Measurements from ENCODE around the gene ROR1.

ROR1 gene

DNA sequence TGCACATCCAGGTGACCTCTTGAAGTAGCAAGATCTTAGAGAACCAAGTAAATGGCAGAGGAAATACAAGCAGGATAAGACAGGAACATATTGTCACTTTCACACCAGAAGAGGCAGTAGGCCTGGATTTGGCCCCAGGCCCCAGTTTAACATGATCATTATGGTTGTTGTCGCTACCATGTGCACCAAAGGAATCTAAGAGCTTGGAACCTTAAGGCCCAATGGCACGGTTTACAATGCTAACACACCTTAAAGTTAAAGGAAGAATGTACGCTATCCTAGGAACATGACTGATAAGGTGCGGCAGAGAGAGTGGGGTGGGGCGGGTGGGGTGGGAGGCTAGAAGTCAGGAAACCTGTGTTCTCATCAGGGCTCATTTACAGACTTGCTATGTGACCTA, 147.5 kb downstream of the ROR1 start:
- in situ Hi-C loops (cut with MboI; ENCODE audit: low sequenced_read_pairs, unreplicated experiment), result no loop called here
- no peak for DNase-seq (ENCODE audit: low spot score)
- TF ChIP-seq, protein P1, sequence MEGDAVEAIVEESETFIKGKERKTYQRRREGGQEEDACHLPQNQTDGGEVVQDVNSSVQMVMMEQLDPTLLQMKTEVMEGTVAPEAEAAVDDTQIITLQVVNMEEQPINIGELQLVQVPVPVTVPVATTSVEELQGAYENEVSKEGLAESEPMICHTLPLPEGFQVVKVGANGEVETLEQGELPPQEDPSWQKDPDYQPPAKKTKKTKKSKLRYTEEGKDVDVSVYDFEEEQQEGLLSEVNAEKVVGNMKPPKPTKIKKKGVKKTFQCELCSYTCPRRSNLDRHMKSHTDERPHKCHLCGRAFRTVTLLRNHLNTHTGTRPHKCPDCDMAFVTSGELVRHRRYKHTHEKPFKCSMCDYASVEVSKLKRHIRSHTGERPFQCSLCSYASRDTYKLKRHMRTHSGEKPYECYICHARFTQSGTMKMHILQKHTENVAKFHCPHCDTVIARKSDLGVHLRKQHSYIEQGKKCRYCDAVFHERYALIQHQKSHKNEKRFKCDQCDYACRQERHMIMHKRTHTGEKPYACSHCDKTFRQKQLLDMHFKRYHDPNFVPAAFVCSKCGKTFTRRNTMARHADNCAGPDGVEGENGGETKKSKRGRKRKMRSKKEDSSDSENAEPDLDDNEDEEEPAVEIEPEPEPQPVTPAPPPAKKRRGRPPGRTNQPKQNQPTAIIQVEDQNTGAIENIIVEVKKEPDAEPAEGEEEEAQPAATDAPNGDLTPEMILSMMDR (IDR thresholded peaks at IDR 0.05; ENCODE audit: borderline replicate concordance, control extremely low read depth, extremely low read depth, insufficient read depth, missing control alignments), result no peak

DNA sequence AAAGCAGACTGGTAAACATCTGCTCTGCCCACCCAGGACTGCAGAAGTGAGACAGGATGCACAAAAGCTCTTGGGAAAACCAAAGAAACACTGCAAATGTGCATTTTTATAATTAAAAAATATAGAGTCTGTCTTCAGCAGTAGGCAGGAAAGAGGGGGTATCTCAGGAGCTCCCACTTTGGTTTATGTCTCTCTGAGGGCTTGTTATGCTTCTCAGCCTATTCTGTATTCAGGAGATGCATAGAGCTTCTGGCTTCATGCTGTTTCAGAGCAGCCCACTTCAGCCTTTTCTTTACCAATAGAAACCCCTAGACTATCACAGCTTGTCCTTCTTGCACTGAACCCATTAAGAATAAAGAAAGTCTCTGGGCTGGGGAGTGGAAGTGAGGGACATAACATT, 148.0 kb downstream of the ROR1 start:
- DNase-seq (ENCODE audit: low spot score), result no peak
- in situ Hi-C loops (cut with MboI; ENCODE audit: low sequenced_read_pairs, unreplicated experiment), result no loop called here
- TF ChIP-seq, protein P1 (IDR thresholded peaks at IDR 0.05; ENCODE audit: borderline replicate concordance, control extremely low read depth, extremely low read depth, insufficient read depth, missing control alignments), result no peak

DNA sequence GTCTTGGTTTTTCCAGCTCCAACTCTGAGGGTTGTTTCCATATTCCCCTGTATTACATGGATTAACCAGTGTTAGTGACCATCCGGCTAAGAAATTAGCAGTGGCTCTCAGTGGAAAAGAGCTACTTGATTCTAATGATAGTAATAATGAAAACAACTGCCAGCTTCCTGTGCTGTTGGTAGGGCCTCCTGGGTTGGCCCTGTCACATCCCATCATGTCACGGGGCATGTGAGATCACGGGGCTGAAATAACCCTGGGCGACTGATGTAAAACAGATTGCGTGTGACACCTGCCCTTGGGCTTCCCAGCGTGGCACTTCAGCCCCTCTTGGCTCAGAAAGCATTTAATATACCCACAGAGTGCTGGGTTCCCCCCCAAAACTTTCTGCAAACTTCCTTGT, 149.0 kb downstream of the ROR1 start:
- in situ Hi-C loops (cut with MboI; ENCODE audit: low sequenced_read_pairs, unreplicated experiment), result no loop called here
- no peak for DNase-seq (ENCODE audit: low spot score)
- TF ChIP-seq, protein P1 (IDR thresholded peaks at IDR 0.05; ENCODE audit: borderline replicate concordance, control extremely low read depth, extremely low read depth, insufficient read depth, missing control alignments), result no peak

DNA sequence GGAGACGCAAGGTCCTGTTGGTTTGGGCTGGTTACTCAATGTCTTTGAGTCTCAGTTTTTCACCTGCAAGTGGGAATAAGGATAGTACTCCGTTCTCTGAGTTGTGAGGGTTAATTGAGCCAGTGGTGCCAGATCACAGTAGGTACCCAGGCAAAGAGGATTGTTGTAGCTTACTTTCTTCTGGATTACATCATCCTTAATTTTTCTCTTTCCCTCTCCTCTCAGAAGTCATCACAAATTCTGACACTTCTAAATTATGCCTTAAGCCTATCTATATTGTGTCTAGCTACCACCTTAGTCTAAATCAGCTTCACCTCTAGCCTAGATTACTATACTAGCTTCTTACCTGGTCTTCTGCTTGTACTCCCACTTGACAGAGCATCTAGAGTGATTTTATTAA, 149.5 kb downstream of the ROR1 start:
- DNase-seq (ENCODE audit: low spot score), result no peak
- TF ChIP-seq, protein P1 (IDR thresholded peaks at IDR 0.05; ENCODE audit: borderline replicate concordance, control extremely low read depth, extremely low read depth, insufficient read depth, missing control alignments), result no peak
- in situ Hi-C loops (cut with MboI; ENCODE audit: low sequenced_read_pairs, unreplicated experiment), result no loop called here

DNA sequence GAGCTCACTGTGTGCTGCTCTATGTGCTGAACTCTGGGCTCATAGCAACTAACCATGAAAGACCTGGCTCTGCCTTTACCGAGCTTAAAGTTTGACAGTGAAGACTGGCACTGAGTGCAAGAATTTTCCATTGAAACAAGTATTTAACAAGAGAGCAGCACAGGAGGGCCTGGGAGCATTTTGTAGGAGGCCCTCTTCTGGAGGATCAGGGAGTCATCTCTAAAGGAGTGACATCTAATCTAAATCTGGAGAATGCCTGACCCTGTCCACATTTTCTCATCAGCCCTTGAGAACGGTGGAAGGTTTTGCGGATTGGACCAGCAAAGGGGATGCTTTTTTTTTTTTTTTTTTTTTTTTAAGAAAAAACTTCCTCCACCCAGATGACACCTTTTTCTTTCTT, 150.8 kb downstream of the ROR1 start:
- no peak for DNase-seq (ENCODE audit: low spot score)
- in situ Hi-C loops (cut with MboI; ENCODE audit: low sequenced_read_pairs, unreplicated experiment), result no loop called here
- TF ChIP-seq, protein P1 (IDR thresholded peaks at IDR 0.05; ENCODE audit: borderline replicate concordance, control extremely low read depth, extremely low read depth, insufficient read depth, missing control alignments), result no peak

DNA sequence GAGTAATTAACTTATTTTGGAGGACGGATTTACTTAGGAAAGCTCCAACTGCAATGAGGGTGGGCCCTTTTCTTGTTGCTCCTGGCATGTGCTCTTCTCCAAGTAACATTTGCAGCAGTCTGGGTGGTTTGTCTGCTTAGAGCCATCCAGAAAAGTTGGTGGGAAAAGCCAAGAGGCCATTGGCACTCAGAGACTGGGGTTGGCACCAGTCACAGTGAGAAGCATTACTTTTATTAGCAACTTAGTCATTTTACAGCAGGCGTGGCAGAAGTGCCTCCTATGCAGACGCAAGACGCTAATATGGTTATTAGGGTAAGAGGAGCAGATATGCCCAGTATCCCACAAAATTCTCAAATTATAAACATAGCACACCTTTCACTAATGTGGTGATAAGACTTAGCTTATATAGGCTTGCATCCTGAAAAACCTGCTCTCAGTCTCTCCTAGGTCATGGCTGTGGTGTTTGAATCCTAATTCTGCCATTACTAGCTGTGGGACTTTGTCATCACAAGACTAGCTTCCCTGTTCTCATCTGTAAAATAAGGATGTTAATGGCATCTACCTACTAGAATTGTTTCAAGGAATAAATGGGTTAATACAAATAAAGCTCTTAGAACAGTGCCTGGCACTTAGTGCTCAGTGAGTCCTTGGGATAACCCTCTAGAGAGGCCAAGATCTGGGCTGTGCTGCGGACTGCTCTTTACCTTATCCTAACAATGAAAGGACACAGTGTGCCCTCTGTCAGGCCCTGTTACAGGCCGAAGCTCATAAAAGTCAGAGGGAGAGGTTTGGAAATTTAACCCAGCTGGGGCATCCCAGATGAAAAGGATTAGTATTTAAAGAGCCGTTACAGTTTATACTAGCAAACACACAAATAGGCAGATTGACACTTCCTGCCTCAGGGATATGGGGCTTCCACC, 154.6 kb downstream of the ROR1 start:
- DNase-seq (ENCODE audit: low spot score), result no peak
- in situ Hi-C loops (cut with MboI; ENCODE audit: low sequenced_read_pairs, unreplicated experiment), result no loop called here
- TF ChIP-seq, protein P1 (IDR thresholded peaks at IDR 0.05; ENCODE audit: borderline replicate concordance, control extremely low read depth, extremely low read depth, insufficient read depth, missing control alignments), result no peak
